A549 (cell line): ENCODE data around the gene OTX1.

Source experiments
- HOXB13 ChIP-seq: fragments of 250-450 bp; sonication (Bioruptor Pico); IDR thresholded peaks from 2 replicates; pipeline ENCODE4 v1.5.0; 2020; ENCODE audit warnings: low read depth, mild to moderate bottlenecking, moderate library complexity
- POLR2A ChIP-seq: IDR thresholded peaks from 2 replicates; pipeline ENCODE4 v1.6.1; 2012; ENCODE audit warnings: mild to moderate bottlenecking, low read length
- POLR2AphosphoS2 ChIP-seq: conservative IDR thresholded peaks from 2 replicates; pipeline ENCODE4 v1.6.1; 2012; ENCODE audit warnings: low read length, improper control_type of control experiment, inconsistent platforms
- TF ChIP-seq, protein P1 (sequence below): fragments of 200-600 bp; sonication (generic); IDR thresholded peaks from 2 replicates; pipeline ENCODE4 v1.6.1; 2016; ENCODE audit warnings: antibody characterized with exemption, mild to moderate bottlenecking, moderate library complexity

DNA sequence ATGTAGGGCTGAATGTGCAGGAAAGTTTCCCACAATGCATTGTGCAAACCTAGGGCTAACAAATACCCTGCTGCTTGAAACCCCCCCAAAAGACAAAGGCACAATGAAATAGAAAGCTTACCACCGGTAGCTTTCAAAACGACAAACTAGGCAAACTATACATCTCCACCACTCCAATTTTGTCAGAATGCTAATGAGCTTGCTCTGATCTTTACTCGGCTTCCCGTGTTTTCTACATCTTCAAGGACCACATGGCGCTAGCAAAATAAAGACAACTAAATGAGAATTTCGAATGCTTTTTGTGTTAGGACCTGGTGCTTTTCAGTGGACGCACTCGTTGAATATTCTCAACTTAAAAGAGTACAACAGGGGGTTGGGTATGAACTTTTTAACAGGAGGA lies 37.2 kb upstream of the OTX1 start:
- TF ChIP-seq, protein P1, sequence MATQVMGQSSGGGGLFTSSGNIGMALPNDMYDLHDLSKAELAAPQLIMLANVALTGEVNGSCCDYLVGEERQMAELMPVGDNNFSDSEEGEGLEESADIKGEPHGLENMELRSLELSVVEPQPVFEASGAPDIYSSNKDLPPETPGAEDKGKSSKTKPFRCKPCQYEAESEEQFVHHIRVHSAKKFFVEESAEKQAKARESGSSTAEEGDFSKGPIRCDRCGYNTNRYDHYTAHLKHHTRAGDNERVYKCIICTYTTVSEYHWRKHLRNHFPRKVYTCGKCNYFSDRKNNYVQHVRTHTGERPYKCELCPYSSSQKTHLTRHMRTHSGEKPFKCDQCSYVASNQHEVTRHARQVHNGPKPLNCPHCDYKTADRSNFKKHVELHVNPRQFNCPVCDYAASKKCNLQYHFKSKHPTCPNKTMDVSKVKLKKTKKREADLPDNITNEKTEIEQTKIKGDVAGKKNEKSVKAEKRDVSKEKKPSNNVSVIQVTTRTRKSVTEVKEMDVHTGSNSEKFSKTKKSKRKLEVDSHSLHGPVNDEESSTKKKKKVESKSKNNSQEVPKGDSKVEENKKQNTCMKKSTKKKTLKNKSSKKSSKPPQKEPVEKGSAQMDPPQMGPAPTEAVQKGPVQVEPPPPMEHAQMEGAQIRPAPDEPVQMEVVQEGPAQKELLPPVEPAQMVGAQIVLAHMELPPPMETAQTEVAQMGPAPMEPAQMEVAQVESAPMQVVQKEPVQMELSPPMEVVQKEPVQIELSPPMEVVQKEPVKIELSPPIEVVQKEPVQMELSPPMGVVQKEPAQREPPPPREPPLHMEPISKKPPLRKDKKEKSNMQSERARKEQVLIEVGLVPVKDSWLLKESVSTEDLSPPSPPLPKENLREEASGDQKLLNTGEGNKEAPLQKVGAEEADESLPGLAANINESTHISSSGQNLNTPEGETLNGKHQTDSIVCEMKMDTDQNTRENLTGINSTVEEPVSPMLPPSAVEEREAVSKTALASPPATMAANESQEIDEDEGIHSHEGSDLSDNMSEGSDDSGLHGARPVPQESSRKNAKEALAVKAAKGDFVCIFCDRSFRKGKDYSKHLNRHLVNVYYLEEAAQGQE: no peak
- TF ChIP-seq HOXB13 (CRISPR knock-in tag): no peak
- no peak for TF ChIP-seq POLR2A
- no peak for TF ChIP-seq POLR2AphosphoS2
